Activated CD4-positive, alpha-beta T cell treated with anti-CD3 and anti-CD28 coated beads, Interleukin-2, Interleukin-6, amounts not matched to agents 100 ng/mL and 50 ng/mL, durations not matched to agents 16 hours and 8 hours (primary cell): ENCODE measurements around the gene NUP50.

Experiments used
- DNase-seq: peaks from one replicate; pipeline ENCODE4 v3.0.0-alpha.2; 2020

Gene NUP50

GRCh38 chr22:45233827-45234226 lies 70.1 kb downstream of the NUP50 start:
- no peak for DNase-seq

DNA sequence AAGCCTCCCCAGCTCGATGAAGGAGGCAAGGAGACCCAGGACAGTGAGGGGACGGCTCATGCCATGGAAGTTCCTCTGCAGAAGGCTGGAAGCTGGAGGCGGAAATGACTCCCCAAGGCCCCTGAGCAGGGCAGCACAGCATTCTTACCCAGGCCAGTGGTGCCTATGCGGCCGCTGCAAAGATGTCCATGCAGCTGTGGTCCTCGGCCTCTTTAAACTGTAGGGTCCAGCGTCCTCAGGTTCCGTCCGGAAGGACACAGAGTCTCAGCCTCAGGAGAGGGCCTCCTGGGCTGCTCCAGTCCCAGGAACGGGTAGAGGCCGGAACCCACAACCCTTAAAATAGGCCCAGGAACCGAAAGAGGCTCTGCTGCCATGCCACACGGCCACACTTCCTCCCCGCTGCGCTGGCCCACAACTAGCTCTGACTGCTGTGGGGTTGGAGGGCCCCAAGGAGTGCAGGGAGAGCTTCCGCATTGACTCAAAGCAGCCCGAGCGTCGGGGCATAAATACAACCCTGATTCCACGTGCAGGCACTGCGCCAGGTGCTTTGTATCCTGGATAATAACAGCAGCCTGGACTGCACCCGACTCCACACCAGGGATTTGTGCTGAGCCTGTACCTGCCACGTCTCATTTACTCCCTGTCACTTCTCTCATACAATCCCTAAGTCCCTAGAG lies 71.5 kb downstream of the NUP50 start:
- DNase-seq, result no peak

DNA sequence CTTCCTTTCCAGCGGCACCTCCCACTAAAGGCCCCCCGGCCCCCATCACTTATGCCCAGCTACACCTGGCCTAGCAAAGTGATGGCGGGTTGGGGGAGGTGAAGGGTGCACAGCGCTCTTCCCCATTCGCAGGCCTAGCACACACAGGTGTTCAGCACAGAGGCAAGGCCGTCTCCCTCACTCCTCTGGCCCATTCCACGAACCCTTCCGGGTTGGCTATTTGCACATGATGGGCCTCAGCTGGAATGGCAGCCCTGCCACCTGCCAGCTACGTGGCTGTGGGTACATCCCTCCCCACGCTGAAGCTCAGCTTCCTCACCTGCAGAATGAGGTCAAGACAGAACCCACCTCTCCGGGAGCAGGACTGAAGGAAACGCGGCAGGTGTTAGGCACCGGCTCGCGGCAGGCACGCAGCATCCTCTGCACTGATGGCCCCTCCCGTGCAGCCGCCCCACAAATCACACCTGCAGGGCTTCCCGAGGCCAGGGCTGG lies 72.2 kb downstream of the NUP50 start:
- no peak for DNase-seq

DNA sequence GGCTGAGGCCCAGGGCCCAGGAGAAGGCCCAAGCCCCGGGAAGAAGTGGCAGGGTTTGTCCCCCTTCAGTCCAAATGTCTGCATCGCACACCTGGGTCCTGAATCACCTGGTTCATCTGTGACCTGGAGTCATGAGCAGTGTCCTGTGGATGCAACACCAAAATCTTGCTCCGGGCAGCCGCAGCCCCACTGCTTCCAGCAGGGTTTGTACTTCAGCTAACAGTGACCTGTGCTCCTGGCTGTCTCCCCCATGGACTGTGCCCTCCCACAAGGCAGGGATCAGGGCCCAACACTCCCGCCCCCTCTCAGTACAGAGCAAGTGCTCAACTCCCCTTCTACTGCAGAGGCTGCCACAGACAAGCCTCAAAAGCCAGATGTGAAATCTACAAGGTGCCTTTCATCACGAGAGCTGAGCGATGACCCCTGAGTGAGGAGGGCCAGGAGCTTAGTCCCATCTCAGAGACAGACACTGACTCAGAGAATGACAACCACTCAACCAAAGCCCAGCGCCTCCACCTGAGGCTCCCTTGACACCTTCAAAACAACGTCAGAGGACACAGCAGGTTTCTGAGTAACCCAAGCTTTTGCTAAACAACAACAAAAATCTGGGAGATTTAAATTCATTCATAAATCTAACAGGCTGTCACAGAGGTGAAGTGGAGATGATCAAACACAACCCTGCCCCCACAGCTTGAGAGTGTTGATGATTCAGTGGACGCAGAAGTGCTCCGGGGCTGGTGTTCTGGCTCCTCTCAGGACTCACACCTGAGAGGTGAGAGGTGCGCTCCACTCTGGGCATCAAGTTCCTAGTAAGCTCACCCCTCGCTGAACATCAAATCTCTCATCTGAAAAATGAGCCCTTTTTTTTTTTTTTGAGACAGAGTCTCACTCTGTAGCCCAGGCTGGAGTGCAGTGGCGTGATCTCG lies 73.6 kb downstream of the NUP50 start:
- DNase-seq, result no peak
